ENCODE data around the gene CABLES2.
A peak's percentile ranks its signal among the peaks of the same experiment; 100 is the strongest.

CABLES2 gene

GRCh38 chr20:62362991-62363919 lies 43.8 kb downstream of the CABLES2 start:
- no peak for DNase-seq

GRCh38 chr20:62362590-62362940 lies 44.5 kb downstream of the CABLES2 start:
- DNase-seq, result no peak

DNA sequence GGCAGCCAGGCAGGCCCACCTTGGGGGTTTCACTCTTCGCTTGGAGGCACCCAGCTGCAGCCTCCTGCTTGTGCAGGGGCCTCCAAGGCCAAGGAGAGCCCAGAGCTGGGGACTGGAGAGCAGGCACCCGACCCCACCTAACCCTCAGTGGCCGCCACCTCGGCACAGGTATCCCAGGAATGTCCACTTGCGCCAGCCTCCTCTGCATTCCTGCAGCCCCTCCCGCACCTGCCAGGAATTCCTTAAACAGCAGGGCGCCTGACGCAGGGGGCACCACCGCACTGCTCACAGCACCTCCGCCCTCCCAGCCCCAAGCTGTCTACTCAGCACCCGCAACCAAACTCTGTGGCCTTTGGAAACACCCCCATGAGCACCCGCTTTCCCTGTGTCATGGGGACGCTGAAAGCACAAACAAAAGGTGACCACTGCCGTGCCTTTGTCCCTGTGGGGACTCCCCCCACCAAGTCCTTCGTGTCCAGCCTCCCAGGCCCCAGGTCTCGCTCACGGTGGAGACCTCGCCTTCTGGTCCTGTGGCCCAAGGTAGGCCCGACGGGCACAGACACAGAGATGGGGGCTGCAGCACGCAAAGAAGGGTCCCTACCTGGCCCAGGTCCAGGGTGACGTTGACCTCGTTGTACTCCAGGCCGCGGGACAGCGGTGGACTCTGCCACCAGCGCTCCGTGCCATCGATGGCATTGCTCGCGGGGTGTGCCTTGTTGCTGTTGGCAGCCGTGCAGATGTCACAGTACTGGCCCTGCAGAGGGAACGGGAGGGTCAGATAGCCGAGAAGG lies 45.1 kb downstream of the CABLES2 start:
- DNase-seq, result no peak

DNA sequence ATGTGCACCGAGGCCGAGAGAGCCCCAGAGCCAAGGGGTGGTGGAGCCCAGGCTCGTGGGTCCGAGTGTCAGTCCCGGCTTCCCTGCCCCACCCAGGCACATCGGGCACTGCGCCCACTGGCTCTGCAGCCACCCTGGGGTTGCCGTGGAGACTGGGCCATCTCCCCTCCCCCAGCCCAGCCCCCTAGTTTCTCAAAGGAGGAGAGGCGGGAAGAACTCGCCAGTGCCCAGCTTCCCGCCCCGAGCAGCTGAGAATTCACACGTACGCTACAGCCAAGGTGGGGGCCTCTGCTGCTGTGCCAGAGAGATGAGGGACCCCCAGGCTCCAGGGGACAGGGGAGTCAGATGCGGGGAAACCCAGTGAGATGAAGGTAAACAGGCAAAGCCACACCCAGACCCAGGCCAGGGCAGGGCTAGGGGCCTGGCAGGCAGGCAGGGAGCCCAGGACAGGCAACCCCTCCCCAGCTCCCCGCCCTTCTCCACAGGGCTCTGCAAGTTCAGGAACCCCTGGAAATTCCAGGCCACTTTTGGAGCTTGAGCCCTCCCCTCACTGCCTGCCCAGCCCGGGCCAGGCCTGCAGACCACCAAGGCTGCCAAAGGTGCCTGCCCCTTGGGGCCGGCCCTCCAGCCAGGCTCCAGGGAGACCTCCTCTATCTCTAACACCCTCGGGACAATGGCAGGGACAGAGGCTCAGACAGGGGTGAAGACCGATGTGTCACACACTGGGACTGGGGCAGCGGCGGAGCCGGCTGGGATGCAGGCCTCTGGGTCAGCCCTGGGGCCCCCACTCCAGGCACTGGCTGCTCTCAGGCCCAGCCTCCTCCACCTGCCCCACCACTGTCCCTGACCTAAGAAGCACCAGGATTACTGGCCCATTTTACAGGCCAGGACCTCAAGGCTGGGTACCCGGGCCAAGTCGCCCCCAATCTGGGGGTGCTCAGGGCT lies 46.0 kb downstream of the CABLES2 start:
- no peak for DNase-seq

DNA sequence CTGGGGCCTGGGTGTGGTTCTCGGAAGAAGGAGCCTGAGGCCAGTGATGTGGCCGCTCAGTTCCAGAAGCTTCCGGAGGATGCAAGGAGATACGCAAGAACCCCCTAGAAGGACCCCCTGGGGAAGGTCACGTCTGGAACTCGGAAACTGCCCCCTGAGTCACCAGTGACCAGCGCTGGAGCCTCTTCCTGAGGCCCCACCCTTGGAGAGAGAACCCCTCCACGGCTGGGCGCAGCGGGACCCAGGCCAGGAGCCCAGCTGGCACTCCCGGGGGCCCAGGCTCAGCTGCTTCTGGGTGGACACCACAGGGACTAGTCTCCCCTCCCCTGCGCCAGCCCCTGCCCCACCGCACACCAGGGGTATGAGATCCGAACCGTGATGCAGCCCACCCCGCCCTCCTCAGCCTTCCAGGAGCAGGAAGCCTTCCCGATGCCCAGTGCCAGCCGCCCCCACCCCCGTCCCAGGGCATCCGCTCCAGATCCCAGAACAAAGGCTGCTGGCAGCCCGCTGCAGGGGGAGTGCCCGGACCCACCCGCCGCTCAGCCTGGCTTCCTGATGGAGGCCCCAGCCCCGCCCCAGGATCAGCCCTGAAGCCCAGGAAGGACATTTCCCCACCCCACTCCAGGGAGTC lies 47.5 kb downstream of the CABLES2 start:
- DNase-seq, result peak in 5 of 56 donors; percentile 13 to 64 (median 61)

- peak in 1 of 56 donors; percentile 61 for DNase-seq
These were observed 48.0 kb downstream of the CABLES2 start for GRCh38 chr20:62359043-62359490.

GRCh38 chr20:62358171-62359042 lies 48.7 kb downstream of the CABLES2 start:
- peak in 1 of 56 donors; percentile 29 for DNase-seq

DNA sequence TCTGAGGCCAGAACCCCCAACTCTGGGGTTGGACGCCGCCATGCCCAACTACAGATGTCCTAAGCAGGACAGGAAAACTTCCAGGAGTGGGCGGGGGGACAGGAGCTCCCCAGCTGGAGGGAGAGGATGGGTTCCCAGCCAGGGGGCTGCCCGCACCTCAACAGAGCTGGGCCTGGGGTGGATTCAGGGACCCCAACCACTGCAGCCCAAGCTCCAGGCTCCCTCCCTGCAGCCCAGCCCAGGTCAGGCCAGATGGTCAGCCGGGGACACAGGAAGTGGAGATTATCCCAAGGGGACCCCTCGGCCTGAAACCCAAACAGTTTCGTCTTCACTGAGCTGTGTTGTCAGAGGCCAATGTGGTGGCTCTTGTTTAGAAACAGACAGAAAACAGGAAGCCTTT lies 49.4 kb downstream of the CABLES2 start:
- DNase-seq, result no peak

- peak in 1 of 56 donors; percentile 21 for DNase-seq
These were observed 49.9 kb downstream of the CABLES2 start for GRCh38 chr20:62357187-62357667.

GRCh38 chr20:62356589-62357186 lies 50.4 kb downstream of the CABLES2 start:
- no peak for DNase-seq

GRCh38 chr20:62355878-62356588 lies 51.1 kb downstream of the CABLES2 start:
- no peak for DNase-seq

GRCh38 chr20:62355516-62355877 lies 51.6 kb downstream of the CABLES2 start:
- peak in 12 of 56 donors; percentile 20 to 59 (median 31) for DNase-seq

- no peak for DNase-seq
These were observed 52.2 kb downstream of the CABLES2 start for GRCh38 chr20:62354811-62355341.

DNA sequence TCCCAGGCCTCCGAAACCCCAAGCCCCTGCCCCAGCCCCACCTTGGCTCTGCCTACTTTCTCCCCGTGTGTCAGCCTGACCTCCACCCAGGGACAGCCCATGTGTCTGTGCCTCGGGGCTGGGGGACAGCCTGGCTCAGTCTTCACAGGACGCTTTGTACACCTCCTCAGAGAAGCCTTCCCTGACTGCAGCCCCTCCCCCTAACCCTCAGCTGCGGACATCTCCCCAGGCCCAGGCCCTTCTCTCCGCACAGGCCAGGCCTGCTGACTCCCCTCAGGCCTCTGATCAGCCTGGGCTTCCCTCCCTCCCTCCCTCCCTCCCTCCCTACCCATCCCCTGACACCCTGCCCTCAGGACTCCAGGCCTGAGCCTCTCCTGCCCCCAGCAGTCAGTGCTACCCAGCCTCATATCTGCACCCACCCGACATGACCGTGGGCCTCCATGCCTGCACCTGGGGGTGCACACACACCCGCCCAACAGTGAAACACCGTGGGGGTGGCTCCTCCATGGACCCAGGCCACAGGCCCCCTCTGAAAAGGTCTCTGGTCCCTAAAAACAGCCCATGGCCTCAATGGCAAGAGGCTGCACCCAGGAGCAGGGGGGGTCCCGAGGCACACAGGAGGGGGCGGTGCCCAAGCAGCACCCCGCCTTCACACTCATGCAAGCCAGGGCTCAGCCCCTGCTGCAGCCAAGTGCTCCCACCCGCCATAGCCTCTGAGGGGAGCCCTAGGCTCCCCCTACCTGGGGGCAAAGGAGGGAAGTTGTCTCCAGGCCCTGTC lies 52.9 kb downstream of the CABLES2 start:
- no peak for DNase-seq

- no peak for DNase-seq
These were observed 53.6 kb downstream of the CABLES2 start for GRCh38 chr20:62353289-62354030.
